GM19099 (cell line): ENCODE data around the gene GATAD1.

Experiments
- POLR2A ChIP-seq: IDR thresholded peaks from 3 replicates; pipeline ENCODE4 v1.6.1; 2011; ENCODE audit warnings: low read depth; ENCODE audit not compliant: insufficient read length; ENCODE audit errors: extremely low read depth

The GATAD1 gene

DNA sequence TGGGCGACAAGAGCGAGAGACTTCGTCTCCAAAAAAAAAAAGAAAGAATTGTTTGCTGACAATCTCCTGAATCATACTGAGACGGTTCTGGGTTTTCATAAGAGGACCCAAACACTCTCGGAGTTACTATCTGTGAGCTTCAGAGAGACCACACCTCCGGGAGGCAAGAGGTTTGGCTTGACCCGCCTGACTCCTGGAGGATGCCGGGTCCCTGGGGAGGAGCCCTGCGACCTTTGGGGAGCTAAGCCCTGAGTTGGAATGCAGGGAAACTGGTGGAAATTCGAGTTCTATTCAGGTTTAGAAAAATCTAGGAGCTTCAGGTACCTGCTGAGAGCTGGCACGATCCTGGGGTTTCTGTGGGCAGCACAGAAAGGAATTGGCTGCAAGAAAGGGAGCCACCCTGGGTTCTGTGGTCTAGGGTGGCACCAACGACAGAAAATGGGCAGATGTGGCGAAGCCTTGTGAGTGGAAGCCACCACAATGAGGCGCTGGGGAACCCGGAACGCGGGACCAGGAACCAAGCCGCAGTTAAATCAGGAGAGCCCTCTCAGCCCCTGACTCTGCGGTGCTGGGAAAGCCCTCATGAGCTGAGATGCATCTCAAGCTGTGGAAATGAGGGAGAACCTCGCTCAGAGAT, 21.9 kb upstream of the GATAD1 start:
- TF ChIP-seq POLR2A, result no peak

DNA sequence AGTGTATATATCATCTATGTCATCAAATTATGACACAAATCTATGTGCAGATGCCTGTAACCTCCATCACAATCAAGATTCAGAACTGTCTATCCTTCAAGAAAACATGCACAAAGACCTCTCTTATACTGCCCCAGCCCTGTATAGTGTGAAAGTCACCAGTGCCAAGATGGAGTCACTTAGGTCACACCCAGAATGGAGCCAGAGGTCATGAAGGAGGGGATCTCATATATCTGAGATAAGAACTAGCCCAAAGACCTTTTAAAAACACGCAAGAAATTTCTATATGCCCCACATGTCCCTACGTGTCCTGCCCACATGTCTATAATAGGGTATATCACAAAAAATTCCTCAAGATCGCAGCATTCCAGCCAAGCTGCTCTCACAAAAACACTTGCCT, 20.1 kb upstream of the GATAD1 start:
- TF ChIP-seq POLR2A, result no peak

DNA sequence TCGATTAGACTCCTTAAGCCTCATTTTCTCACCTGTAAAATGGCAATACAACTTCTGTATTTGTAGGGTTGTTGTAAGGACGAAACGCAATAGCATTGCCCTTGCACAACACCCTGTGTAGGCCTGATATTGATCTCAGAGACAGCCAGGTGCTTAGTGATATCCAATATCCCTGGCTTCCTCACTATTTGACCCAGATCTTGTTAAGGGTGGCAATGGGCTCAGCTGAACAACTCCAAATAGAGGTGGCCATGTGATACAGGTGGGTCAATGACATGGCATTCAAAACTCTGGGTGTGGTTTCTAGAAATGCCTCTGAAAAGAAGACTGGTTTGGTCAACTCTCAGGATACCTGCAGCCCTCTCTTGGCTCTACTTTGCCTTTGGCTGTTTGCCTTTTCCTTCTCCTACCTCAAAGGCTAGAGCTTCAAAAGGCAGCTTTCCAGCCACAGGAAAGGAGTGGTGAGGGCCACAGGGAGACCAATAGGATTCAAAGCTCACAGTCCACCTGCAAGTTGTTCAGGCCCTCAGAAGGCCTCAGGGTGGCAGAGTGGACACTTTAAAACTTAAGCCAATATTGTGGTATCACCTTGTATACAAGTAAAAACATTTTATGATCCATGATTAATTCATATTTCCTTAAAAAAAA, 14.9 kb upstream of the GATAD1 start:
- no peak for TF ChIP-seq POLR2A

DNA sequence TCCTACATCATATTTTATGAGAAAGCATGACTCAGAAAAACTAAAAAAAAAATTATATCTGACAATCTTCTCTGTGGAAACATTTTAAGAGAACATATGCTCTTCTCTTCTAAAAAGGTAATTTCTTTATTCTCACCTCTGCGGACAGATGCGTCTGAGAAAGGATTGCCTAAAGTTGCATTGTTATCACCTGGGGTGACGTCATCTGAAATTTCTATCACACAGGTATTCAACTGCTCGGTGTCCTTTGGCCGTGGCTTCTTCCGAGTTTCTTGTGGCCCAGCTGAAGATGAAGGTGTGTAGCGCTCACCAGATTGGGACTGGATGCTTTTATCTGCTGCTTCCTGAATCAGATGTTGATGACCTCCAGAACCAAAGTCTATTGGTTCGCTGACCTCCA, 14.3 kb upstream of the GATAD1 start:
- TF ChIP-seq POLR2A, result no peak

DNA sequence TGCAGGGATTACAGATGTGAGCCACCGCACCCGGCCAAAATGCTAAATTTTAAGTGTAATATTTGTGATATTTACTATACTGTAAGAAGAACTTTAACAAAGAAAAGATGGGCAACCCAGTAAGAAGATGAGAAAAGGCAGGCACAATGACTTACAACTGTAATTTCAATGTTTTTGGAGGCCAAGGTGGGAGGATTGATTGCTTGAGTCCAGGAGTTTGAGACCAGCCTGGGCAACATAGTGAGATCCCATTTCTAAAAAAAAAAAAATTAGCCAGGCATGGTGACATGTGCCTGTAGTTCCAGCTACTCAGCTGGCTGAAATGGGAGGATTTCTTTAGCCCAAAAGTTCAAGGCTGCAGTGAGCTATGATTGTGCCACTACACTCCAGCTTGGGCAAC, 11.7 kb upstream of the GATAD1 start:
- no peak for TF ChIP-seq POLR2A

DNA sequence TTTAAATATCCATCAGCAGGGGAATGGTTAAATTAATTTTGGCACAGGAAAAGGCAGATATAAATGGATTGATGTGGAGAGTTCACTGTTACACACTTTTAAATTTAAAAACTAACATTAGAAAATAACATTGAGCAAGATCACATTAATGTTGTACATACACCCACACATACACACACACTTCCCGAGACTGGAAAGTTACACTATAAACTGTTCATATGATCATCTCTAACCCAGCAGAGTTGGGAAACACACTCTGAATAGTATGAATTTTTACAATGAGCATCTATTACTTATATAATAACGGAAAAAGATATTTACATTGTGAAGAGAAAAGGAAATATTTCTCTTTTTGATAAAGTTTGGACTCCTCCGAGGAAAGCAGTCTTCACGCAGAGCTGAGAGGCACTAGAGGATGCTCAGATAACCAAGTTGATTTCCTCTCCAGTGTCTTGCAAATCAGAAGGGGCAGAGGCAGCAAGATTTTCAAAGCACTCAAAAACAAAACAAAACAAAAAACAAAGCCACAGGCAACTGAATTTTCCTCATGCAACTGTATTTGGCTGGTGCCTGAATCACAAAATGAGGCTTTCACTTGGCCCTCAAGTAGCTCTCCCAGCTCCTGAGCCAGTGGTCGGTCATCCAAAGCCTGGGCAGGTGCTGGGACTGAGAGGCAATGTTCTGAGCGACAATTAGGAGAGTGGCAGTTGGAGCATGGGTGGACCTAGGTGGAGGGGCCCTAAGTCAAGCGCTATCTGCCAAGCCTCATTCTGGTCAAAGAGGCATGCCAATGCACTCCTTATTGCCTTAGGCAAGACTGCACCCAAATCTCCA, 10.5 kb upstream of the GATAD1 start:
- no peak for TF ChIP-seq POLR2A

DNA sequence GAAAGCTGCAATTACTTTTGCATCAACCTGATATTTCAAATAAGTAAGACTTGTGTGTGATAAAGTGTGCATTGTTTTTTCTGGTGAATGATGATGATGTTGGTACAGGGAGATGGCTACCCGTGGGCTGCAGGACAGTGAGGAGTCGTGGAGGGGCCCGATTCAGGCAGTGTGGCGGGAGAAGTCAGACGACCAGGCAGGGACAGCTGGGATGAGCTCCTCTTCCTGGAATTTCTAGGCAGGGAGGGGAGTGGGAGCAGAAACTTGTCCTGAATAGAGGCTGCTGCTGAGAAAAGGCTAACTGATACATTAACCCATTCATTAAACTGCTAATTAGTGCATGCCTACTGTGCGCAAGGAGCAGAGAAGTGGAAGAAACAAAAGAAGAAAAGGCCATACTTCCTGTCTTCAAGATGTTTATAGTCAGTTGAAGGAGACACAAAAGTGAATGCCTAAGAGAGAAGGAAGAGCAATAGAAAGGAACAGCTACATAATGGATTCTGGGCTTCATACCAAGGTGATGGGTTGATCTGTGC, 9.3 kb upstream of the GATAD1 start:
- TF ChIP-seq POLR2A, result no peak

DNA sequence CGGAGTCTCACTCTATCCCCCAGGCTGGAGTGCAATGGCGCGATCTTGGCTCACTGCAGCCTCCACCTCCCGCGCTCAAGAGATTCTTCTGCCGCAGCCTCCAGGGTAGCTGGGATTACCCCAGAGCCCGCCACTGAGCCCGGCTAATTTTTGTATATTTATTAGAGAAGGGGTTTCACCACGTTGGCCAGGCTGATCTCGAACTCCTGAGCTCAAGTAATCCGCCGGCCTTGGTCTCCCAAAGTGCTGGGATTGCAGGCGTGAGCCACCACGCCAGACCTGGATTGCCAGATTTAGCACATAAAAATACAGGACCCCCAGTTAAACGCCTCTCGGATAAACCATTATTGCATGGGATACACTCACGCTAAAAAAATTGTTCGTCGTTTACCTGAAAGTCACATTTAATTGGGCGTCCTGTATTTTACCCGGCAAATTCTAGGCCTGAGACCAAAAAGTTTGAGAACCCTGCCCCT, 375 bp upstream of the GATAD1 start:
- no peak for TF ChIP-seq POLR2A

DNA sequence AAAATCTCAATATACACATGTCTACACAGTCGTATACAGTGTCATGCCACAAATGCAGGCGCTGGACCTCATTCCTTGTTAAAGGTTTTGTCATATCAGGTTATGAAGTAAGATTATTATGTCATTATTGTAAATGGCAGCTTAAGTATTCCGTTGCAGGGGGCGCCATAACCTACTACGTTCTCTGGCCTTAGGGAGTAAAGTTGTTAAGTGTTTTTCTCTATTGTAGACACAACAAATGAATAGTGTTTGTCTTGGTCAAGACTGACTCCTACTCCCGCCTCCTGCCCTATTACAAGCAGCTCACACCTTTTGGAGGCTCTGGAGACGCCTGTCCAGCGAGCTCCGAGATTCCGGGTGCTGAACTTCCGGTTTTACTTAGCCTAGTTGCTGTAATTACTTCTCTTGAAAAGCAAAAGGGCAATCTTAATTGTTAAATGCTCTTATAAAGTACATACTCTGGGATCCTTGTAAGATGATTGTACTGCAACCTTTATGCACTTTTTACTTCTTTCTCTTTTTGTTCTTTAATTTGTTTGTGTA, 994 bp downstream of the GATAD1 start:
- TF ChIP-seq POLR2A, result no peak

DNA sequence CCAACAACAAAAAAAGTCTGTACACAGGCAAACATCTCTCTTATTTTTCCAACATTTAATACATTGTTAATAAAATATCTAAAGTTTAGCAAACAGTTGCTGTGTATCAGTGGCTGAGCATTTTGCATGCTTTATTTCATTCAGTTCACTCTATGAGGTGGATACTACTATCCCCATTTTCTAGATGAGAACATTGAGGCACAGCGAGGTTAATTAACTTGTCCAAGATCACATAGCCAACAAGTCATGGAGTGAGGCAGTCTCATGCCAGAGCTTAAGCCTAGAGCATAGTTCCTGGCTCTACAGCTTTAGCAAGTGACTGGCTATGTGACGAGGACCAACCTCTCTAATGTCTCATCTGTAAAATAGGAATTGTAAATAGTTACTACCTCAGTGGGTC, 4.4 kb downstream of the GATAD1 start:
- TF ChIP-seq POLR2A, result no peak

DNA sequence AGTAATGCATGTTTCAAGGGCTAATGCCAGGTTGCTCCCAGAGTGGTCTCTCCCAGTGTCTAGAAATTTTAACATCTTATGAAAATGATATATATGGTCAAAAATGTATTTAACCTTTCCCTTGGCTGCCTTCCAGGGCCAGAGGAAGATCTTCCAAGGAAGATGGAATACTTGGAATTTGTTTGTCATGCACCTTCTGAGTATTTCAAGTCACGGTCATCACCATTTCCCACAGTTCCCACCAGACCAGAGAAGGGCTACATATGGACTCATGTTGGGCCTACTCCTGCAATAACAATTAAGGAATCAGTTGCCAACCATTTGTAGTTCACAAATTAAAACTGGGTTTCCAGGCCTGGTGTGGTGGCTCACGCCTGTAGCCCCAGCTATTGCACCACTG, 9.0 kb downstream of the GATAD1 start:
- no peak for TF ChIP-seq POLR2A

DNA sequence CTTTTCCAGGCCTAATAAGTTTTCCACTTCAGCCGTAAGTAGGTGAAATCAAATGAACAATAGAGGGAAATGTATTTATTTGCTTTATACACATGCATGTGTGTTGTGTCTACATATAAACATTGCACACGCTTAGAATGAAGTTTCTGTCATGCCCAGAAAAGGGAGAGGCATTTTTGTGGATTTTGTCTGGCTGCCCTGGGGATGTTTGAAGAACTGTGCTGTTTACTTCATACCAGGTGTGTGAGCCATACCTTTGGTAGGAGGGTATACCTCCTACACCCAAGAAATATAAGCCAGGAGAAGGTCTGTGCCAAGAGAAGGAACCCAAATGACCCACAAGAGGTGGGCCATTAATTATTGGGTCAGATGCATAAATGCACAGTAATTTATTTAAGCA, 12.8 kb downstream of the GATAD1 start:
- TF ChIP-seq POLR2A, result no peak

DNA sequence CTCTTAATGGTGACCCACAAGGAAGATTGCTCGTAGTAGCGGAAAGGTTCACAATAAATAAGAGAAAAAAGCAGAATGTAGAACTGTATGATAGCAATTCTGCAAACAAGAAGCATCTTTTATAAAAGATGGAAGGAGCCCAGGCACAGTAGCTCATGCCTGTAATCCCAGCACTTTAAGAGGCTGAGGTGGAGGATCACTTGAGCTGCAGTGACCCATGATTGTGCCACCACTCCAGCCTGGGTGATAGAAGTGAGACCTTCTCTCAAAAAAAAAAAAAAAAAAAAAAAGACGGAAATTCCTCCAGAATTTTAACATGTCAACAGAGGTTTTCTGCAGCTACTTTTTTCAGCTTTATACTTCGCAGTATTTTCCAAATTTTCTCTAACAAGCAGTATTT, 13.2 kb downstream of the GATAD1 start:
- no peak for TF ChIP-seq POLR2A

DNA sequence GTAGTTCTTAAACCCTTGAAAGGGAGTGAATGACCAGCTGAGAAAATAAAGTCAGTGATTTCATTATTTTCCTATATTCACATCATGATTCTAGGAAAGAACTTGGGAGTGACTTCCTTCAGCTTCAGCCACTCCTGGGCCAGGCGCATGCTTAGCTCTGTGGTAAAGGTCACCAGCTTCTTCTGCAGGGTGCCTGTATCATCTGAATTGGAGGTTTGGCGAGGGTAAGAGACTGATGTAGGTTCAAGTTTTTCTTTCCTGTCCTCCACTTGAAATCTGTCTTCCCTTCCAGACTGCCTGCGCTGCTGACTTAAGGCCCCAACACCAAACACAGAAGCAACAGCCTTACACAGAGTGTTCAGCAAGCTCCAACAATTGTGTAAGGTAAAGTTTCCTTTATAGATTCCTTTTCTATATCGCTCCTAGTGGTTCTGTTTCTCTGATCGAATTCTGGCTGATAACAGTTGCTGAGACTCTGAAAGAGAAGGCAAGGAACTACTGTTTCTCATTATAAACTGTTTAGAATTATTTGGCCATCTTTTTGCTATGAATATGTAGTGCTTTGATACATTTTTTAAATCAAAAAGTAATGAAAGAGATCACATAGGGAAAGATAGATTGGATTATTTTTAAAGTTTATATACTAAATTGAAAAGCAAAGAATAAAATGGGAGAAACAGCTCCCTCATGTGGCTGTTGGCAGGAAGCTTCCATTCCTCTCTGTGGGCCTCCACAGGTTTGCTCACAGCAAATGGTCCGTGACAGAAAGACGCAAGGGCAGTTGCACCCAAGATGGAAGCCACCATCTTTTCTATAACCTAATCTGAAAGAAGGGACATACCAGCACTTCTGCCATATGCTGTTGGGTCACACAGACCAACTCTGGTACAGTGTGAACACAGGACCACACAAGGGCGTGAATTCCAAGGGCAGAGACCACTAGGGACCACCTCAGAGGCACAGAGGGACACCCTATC, 14.0 kb downstream of the GATAD1 start:
- no peak for TF ChIP-seq POLR2A
